ENCODE results near the gene ZNF839.

Gene ZNF839

DNA sequence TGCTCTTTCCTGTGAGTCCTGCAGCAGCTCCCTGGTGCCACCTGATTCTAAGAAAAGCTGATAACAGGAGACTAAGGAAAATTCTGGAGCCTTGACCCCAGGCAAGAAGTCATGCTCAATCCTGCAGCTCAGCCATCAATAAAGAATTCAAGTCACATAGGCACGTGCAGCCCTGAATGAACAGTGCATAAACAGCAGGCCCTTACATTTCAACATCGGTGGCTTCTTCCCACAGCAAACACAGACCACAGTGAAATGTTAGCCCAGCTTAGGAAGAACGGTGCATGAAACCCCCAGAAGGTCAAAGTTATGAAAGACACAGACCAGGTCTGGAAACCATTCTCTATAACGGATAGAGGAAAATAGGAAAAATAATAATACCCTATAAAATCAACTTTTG is 32.7 kb downstream of the ZNF839 start:
- no peak overlapping the region for H3K4me3 ChIP-seq (ENCODE audit: low read depth, low read length)
- TF ChIP-seq, protein P1, sequence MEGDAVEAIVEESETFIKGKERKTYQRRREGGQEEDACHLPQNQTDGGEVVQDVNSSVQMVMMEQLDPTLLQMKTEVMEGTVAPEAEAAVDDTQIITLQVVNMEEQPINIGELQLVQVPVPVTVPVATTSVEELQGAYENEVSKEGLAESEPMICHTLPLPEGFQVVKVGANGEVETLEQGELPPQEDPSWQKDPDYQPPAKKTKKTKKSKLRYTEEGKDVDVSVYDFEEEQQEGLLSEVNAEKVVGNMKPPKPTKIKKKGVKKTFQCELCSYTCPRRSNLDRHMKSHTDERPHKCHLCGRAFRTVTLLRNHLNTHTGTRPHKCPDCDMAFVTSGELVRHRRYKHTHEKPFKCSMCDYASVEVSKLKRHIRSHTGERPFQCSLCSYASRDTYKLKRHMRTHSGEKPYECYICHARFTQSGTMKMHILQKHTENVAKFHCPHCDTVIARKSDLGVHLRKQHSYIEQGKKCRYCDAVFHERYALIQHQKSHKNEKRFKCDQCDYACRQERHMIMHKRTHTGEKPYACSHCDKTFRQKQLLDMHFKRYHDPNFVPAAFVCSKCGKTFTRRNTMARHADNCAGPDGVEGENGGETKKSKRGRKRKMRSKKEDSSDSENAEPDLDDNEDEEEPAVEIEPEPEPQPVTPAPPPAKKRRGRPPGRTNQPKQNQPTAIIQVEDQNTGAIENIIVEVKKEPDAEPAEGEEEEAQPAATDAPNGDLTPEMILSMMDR (IDR thresholded peaks at IDR 0.05; ENCODE audit: control insufficient read depth, extremely low read depth, insufficient read depth): no peak
- DNase-seq (ENCODE audit: low read depth): no peak

DNA sequence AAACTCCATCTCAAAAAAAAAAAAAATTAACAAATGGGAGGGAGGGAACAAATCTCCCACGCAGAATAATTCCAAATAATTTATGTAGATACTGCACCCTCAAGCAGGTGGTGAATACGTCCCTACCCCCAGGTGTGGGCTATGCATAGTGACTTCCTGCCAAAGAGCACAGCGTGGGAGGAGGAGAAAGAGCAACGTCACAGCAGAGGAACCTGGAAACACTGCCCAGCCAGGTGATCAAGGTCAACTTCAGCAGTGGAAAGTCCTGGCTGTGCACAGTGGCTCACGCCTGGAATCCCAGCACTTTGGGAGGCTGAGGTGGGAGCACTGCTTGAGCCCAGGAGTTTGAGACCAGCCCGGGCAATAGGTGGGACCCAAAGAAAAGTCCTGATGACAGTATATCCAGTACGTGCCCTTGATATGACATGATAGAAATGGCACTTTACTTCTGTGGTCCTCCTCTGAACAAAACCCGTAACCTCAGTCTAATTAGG is 33.6 kb downstream of the ZNF839 start:
- TF ChIP-seq, protein P1 (IDR thresholded peaks at IDR 0.05; ENCODE audit: control insufficient read depth, extremely low read depth, insufficient read depth): no peak

DNA sequence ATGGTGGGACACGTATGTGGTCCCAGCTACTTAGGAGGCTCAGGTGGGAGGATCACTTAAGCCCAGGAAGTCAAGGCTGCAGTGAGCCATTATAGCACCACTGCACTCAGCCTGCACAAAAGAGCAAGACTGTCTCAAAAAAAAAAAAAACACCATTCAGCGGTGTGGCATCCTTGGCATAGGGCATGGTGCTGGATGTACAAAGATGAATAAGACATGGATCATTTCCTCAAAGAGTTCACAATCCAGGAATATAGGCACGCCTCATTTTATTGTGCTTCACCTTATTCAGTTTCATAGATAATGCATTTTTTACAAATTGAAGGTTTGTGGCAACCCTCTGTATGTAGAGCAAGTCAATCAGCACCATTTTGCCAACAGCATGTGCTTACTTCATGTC is 36.7 kb downstream of the ZNF839 start:
- no peak overlapping the region for H3K4me3 ChIP-seq (ENCODE audit: low read depth, low read length)
- DNase-seq (ENCODE audit: low read depth): no peak
- TF ChIP-seq, protein P1 (IDR thresholded peaks at IDR 0.05; ENCODE audit: control insufficient read depth, extremely low read depth, insufficient read depth): no peak

More for the DNA sequence above, 33.6 kb downstream of the ZNF839 start:
- DNase-seq (ENCODE audit: low read depth): no peak
- H3K4me3 ChIP-seq (ENCODE audit: low read depth, low read length): no peak overlapping the region

DNA sequence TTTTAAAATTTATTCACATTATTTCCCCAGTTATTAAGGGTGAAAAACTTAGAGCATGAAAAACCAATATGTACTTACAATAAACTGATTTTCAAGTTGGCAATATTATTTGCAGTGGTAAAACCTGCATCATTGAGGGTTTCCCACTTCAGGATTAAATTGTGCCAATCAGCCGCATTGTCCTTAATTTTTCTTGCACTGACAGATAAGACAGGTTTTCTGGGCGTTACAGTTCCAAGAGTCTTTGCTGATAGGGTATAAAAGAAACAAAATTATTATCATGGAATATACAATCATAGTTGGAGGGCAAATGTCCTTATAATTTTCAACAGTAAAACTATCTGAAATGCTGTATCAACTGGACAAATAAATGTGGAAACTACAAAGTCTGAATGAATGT is 39.8 kb downstream of the ZNF839 start:
- TF ChIP-seq, protein P1 (IDR thresholded peaks at IDR 0.05; ENCODE audit: control insufficient read depth, extremely low read depth, insufficient read depth): no peak
- no peak overlapping the region for H3K4me3 ChIP-seq (ENCODE audit: low read depth, low read length)
- no peak for DNase-seq (ENCODE audit: low read depth)

DNA sequence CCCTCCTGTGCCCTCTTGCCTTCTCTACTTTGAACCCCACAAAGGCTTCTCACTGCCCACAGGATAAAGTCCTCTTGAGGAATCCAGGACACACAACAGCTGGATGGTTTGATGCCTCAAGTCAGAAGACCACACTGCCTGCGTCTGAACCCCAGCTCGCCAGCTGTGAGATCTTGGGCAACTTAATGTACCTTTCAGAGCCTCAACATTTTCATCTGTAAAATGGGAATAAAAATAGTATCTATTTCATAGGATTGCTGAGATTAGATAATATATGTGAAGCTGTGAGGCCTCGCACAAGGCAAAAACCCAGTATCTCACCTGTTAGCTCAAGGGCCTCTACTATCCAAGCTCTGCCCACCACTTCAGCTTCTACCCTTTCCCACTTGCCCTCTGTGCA is 40.8 kb downstream of the ZNF839 start:
- H3K4me3 ChIP-seq (ENCODE audit: low read depth, low read length): no peak overlapping the region
- TF ChIP-seq, protein P1 (IDR thresholded peaks at IDR 0.05; ENCODE audit: control insufficient read depth, extremely low read depth, insufficient read depth): no peak
- no peak for DNase-seq (ENCODE audit: low read depth)

DNA sequence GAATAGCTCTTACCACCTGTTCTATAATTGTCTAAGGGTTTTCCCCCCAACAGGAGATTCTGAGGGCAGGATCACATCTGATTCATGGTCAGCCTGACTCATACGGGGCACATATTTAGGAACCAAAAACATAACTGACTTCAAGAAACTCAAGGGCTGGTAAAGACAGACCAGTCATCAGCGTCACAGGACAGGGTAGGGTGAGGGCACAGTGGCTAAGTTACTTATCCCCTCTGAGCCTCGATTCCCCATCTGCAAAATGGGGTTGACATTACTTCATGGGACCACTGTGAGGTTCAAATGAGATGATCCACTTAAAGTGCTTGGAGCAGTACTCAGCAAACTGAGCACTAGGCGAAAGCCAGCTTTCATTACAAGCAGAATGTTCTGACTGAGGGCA is 42.5 kb downstream of the ZNF839 start:
- no peak for DNase-seq (ENCODE audit: low read depth)
- TF ChIP-seq, protein P1 (IDR thresholded peaks at IDR 0.05; ENCODE audit: control insufficient read depth, extremely low read depth, insufficient read depth): no peak
- H3K4me3 ChIP-seq (ENCODE audit: low read depth, low read length): peak overlapping the region; percentile 74

DNA sequence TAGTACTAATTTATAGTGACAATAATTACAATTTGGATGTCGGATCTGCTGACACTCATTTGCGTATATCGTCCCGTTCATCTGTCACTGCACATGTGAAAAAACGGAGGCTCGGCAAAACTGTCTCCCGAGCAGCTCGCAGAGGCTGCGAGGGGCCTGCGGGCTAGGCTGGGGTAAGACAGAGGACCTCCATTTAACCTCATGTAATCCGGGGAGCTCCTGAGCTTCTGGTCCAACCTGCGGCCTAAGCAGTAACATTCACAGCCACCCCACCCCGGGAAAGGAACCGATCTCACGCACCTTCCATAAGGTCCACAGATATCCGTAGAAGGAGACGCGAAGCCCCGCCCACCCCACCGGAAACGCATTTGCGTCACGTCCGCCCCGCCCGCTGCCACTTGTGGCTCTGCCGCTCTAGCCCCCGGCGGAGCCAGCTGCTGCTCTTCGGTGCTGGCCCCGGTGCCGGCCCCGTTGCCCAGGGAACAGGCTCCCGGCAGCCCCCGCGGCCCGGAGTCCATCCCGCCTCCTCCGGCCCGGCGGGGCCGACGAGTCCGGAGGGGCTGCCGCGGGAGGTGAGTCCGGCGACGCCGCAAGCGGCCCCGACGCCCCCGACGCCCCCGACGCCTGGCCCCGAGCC is 43.1 kb downstream of the ZNF839 start, which contains the start of the genes CINP and TECPR2:
Gene CINP, minus strand, starts transcription at position 346 of the 637 bp plus-strand sequence. Its CDS starts 39 bp downstream, at position 307.
Gene TECPR2, plus strand, starts transcription at position 397 of the 637 bp plus-strand sequence. CDS start 13,781 bp downstream, outside the sequence.
- TF ChIP-seq, protein P1 (IDR thresholded peaks at IDR 0.05; ENCODE audit: control insufficient read depth, extremely low read depth, insufficient read depth): no peak
- peak; percentile 81 for DNase-seq (ENCODE audit: low read depth)
- peak within 1 kb of the TSS; percentile 74 for H3K4me3 ChIP-seq (ENCODE audit: low read depth, low read length)

Data from LNCaP clone FGC (cell line).